ENCODE results near the gene PTPN7.
"Not testable (repeated sequence)": the region's sequence is repeated elsewhere in the genome, so short reads cannot be mapped to it uniquely, and the experiment has no call there.

DNA sequence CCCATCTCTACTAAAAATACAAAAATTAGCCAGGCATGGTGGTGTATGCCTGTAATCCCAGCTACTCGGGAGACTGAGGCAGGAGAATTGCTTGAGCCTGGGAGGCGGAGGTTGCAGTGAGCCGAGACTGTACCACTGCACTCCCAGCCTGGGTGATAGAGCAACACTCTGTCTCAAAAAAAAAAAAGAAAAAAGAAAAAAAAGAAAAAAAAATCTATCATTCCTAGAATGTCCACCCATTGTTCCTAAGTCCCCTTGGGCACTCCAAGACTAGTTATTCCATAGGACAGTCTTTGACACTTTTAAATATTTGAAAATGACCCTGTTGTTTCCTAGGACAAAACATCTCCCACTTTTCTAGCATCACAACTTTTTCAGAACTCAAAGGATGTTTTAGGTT is 18.9 kb downstream of the PTPN7 start:
- TF ChIP-seq CTCF (conservative IDR thresholded peaks at IDR 0.05; ENCODE audit: low read length); EZH2phosphoT487 (IDR thresholded peaks at IDR 0.05; ENCODE audit: borderline replicate concordance): not testable (repeated sequence)
